Gastrocnemius medialis (tissue), 4 donors: ENCODE data around the gene PGK1. TPM values are rescaled to one million over a fixed set of nuclear protein-coding genes. Genes with fewer than 3 reads are reported as not detected.
"Not testable (repeated sequence)": the region's sequence is repeated elsewhere in the genome, so short reads cannot be mapped to it uniquely, and the experiment has no call there.

Experiments
- ATAC-seq, 2 donors: fragments of 150-250 bp; one replicate each; pipeline ENCODE4 v1.9.1; 2016
- DNase-seq, 2 donors: peaks; one replicate each; pipeline ENCODE4 v3.0.0-alpha.2; 2019
- H3K27ac ChIP-seq, 4 donors: fragments of 200-600 bp; sonication (generic); 1 replicate in 1 of 4; 2 replicates in 3 of 4; pipeline ENCODE4 v1.5.1; 2016 to 2018; ENCODE audit warnings: mild to moderate bottlenecking in 2 of 4, moderate library complexity in 1 of 4
- H3K27me3 ChIP-seq, 3 donors: fragments of 200-600 bp; sonication (generic) in 2 of 3; 1 replicate in 1 of 3; 2 replicates in 2 of 3; pipeline versions ENCODE4 v1.5.1 to v1.6.0; 2016 to 2019; ENCODE audit warnings: mild to moderate bottlenecking in 1 of 3, moderate library complexity in 1 of 3
- H3K36me3 ChIP-seq, 2 donors: fragments of 200-600 bp; sonication (generic) in 1 of 2; one replicate each; pipeline ENCODE4 v1.5.1; 2017 to 2018
- H3K4me1 ChIP-seq, 2 donors: fragments of 200-600 bp; sonication (generic) in 1 of 2; one replicate each; pipeline ENCODE4 v1.5.1; 2016 to 2017; ENCODE audit warnings: mild to moderate bottlenecking in 2 of 2
- H3K4me3 ChIP-seq, 4 donors: fragments of 200-600 bp; sonication (generic) in 3 of 4; 1 replicate in 1 of 4; 2 replicates in 3 of 4; pipeline ENCODE4 v1.5.1; 2016 to 2019; ENCODE audit warnings: mild to moderate bottlenecking in 2 of 4
- H3K9me3 ChIP-seq, 3 donors: fragments of 200-600 bp; sonication (generic) in 2 of 3; 1 replicate in 1 of 3; 2 replicates in 2 of 3; pipeline ENCODE4 v1.5.1; 2016 to 2019
- CTCF ChIP-seq, 5 experiments: fragments of 450-650 bp in 3 of 5; fragments of 200-600 bp in 2 of 5; sonication (generic) in 2 of 5; IDR thresholded peaks in 4 of 5; conservative IDR thresholded peaks in 1 of 5; 1 replicate in 4 of 5; 2 replicates in 1 of 5; pipeline ENCODE4 v1.5.1; 2016 to 2019; ENCODE audit warnings: antibody characterized with exemption in 5 of 5, mild to moderate bottlenecking in 3 of 5, moderate library complexity in 3 of 5
- POLR2A ChIP-seq, 2 donors: fragments of 450-650 bp; IDR thresholded peaks; one replicate each; pipeline ENCODE4 v1.6.1; 2017; ENCODE audit warnings: antibody characterized with exemption in 2 of 2, mild to moderate bottlenecking in 2 of 2, moderate library complexity in 2 of 2
- in situ Hi-C, 4 donors: fragments of 200-750 bp; cut with MboI; loops; one replicate each; pipeline versions ENCODE4 v1.15.0 to v1.8.0; 2017; ENCODE audit warnings: low sequenced_read_pairs in 4 of 4
- intact Hi-C: fragments of 100-400 bp; cut with DNase I; formaldehyde crosslinking; loops from one replicate; pipeline ENCODE4 v1.15.1; 2023; ENCODE audit warnings: low total_unique reads
- total RNA-seq, 4 donors: library from RNA; depleted of rRNA; stranded (reverse); fragments of >200 nt; gene quantifications; one replicate each; pipeline versions ENCODE4 v1.1.0 to v1.2.3, GENCODE V29; 2016

PGK1 gene
- total RNA-seq: 100 to 1,000 TPM; 220 to 392 (median 310) TPM

- no peaks in the 10 kb centered on the region for H3K9me3 ChIP-seq
- intact Hi-C loops: loop anchor here (1.0 to 2.0 kb wide), 2 partner anchors 193 to 204 kb away; partner anchors contain the start of gene ATP7A
- ATAC-seq: peak; percentile 81 to 90
- in situ Hi-C loops: loop anchor here in 3 of 4 donors (10.0 to 25.0 kb wide), 2 partner anchors 192 to 199 kb away; partner anchors contain the start of gene ATP7A (in 2 of the 3)
- no peaks in the 10 kb centered on the region for H3K36me3 ChIP-seq
- peaks cover 36 to 37% of the 10 kb centered on the region in 2 donors for H3K4me1 ChIP-seq
- no peaks in the 10 kb centered on the region for H3K27me3 ChIP-seq
- H3K27ac ChIP-seq: peak within 1 kb of the TSS; percentile 91 to 98 (median 98)
- H3K4me3 ChIP-seq: peak within 1 kb of the TSS; percentile 81 to 94 (median 88)
- peak; percentile 90 to 95 for DNase-seq
- peak; percentile 85 to 88 for TF ChIP-seq POLR2A (IDR thresholded peaks at IDR 0.05)
- TF ChIP-seq CTCF (IDR thresholded peaks at IDR 0.05 in 4 of 5, conservative IDR thresholded peaks at IDR 0.05 in 1 of 5): no peak
Measured at GRCh38 chrX:78103623-78104446, at the start of gene PGK1. Gene PGK1, plus strand, starts transcription at chrX:78104248. Its CDS starts 93 bp downstream, at chrX:78104341.

- Histone ChIP-seq H3K9me3 (no peaks in the 10 kb centered on the region), H3K4me1 (peaks cover 0 to 11% of the 10 kb centered on the region in 2 donors), H3K4me3 (no peak overlapping the region), H3K27me3 (no peaks in the 10 kb centered on the region), H3K36me3 (no peaks in the 10 kb centered on the region), H3K27ac (peak overlapping the region in 3 of 4 donors; percentile 67 to 74 (median 72))
- TF ChIP-seq CTCF (IDR thresholded peaks at IDR 0.05 in 4 of 5, conservative IDR thresholded peaks at IDR 0.05 in 1 of 5) (no peak), POLR2A (IDR thresholded peaks at IDR 0.05) (no peak)
- peak; percentile 4 to 41 for DNase-seq
- intact Hi-C loops (no loop called here), in situ Hi-C loops (no loop called here)
- peak; percentile 86 to 89 for ATAC-seq
Measured at GRCh38 chrX:78063687-78064086, 40.4 kb upstream of the PGK1 start.

DNA sequence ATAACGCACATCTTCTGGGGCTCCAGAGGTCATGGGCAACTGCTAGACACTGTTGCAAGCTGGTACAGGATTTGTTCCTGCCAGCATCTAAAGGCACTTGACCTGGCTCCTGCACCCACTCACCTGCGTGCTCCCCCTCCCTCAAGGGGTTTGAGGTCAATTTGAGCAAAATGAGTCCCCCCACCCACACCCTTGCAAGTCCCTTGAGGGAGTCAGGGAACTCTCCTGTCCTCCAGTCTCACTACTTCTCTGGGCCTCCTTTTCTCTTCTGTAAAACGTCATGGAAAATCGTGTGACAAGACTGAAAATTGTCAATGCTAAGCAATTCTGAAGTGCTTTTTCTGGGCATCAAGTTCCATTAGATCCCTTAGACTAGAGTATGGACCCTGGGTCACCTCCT is 39.9 kb upstream of the PGK1 start:
- intact Hi-C loops (no loop called here), in situ Hi-C loops (no loop called here)
- no peaks in the 10 kb centered on the region for H3K9me3 ChIP-seq
- H3K27ac ChIP-seq: peak overlapping the region; percentile 31 to 74 (median 70)
- ATAC-seq: no peak
- no peak overlapping the region for H3K4me3 ChIP-seq
- no peaks in the 10 kb centered on the region for H3K36me3 ChIP-seq
- no peaks in the 10 kb centered on the region for H3K27me3 ChIP-seq
- TF ChIP-seq POLR2A (IDR thresholded peaks at IDR 0.05) (no peak), CTCF (IDR thresholded peaks at IDR 0.05 in 4 of 5, conservative IDR thresholded peaks at IDR 0.05 in 1 of 5) (no peak)
- peaks cover 0 to 11% of the 10 kb centered on the region in 2 donors for H3K4me1 ChIP-seq
- DNase-seq: no peak

DNA sequence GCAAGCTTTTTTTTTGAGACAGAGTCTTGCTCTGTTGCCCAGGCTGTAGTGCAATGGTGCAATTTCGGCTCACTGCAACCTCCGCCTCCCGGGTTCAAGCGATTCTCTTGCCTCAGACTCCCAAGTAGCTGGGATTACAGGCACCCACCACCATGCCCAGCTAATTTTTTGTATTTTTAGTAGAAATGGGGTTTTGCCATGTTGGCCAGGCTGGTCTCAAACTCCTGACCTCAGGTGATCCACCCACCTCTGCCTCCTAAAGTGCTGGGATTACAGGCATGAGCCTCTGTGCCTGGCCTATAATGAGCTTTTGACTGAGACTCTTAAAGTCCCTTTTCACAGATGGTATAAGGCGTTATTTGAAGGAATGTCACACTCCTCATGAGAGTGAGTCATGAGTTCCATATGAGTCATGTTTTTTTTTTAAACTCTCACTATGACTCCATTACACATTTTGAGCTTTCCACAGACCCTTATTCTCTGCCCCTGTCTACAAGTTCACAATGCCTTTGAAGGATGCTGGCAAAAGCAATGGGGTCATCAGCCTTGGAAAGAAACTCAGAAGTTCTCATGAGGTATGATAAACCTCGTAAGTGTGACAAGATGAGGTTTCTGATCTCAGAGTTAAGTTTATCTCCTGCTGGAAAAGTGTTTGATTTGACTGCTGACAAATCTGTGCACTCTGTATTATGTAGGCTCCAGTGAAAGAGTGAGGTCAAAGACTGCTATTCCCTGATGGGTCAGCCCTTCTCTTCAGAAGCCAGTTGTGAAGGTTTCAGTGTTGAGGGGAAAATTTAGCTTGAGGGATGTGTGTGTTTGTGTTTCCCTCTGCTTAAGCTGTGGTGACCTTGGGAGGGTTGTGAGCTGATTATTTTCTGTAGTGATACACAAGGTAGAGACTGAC is 39.1 kb upstream of the PGK1 start:
- DNase-seq, H3K4me3 ChIP-seq, in situ Hi-C loops, H3K9me3 ChIP-seq, H3K36me3 ChIP-seq, intact Hi-C loops, H3K27me3 ChIP-seq: not testable (repeated sequence)
- Histone ChIP-seq H3K4me1 (peaks cover 0 to 11% of the 10 kb centered on the region in 2 donors), H3K27ac (peak overlapping the region; percentile 31 to 74 (median 70))
- peak; percentile 82 to 84 for ATAC-seq
